ENCODE measurements around the gene RAP1GAP2.

RAP1GAP2 gene

DNA sequence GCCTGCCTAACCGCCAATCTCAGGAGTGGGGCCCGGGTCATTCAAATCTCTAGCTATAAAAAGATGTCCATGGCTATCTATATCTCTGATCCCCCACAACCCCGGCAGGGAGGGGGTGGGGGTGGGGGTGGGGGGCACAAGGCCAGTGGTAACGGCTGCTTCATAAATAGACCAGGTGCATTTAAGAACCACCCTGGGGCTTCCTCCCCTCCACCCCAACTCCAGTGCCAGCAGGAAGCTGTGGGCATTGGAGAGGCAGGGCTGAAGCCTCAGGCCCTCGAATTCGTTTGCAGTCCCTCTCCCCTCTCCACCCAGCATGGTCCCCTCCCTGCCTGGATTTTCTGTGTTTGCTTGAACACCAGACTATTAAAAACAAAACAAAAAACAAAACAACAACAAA lies 56.0 kb downstream of the RAP1GAP2 start:
- FAIRE-seq (no peak), DNase-seq (ENCODE audit: insufficient read length, low spot score) (no peak)

- DNase-seq (ENCODE audit: insufficient read length, low spot score) (no peak), FAIRE-seq (no peak)
These were observed 56.6 kb downstream of the RAP1GAP2 start for GRCh38 chr17:2852729-2853282.

GRCh38 chr17:2853283-2854142 lies 57.3 kb downstream of the RAP1GAP2 start:
- DNase-seq (ENCODE audit: insufficient read length, low spot score) (no peak), FAIRE-seq (no peak)

- DNase-seq (ENCODE audit: insufficient read length, low spot score) (no peak), FAIRE-seq (no peak)
These were observed 58.2 kb downstream of the RAP1GAP2 start for GRCh38 chr17:2854143-2855055.

GRCh38 chr17:2855063-2855600 lies 58.9 kb downstream of the RAP1GAP2 start:
- no peak for DNase-seq (ENCODE audit: insufficient read length, low spot score)
- FAIRE-seq, result no peak

DNA sequence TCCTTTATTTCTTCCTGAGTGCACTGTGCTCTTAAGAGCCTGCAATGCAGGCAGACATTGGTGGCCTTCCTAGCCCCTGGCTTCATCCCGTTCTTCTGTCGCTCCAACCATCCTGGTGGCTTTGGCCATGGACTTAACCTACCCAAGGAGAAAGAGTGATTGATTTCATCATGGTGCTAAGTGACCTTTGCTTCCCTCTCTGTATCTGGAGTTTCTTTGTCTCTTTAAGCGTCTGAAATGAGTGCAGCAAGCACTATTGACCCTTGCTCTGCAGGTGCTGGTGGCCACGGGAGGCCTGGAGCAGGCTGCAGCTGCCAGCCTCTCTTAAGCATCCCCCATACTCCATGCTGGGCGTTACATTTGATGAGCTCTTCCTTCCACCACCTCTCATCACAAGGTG lies 60.5 kb downstream of the RAP1GAP2 start:
- DNase-seq (ENCODE audit: insufficient read length, low spot score), result no peak
- no peak for FAIRE-seq

- no peak for DNase-seq (ENCODE audit: insufficient read length, low spot score)
- no peak for FAIRE-seq
These were observed 63.8 kb downstream of the RAP1GAP2 start for GRCh38 chr17:2860045-2860444.

DNA sequence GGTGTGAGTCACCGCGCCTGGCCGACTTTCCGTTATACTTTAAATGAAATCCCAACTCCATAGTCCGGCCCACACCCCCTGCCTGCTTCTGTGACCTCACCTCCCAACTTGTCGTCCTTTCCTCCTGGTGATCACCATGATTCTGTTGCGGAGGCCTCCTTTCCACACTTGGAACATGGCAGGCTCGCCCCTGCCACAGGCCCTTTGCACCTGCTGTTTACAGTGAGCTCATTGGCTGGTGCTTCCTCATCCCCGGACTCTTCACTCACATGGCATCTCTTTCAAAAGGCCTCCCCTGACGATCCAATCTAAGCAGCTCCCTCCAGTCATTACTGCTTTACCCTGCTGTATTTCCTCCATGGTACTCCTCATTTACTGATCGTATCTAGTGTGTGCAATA lies 64.6 kb downstream of the RAP1GAP2 start:
- FAIRE-seq, result no peak

GRCh38 chr17:2862197-2862596 lies 66.0 kb downstream of the RAP1GAP2 start:
- FAIRE-seq (no peak), DNase-seq (ENCODE audit: insufficient read length, low spot score) (no peak)

More for the DNA sequence above, 64.6 kb downstream of the RAP1GAP2 start:
- DNase-seq (ENCODE audit: insufficient read length, low spot score), result no peak

- no peak for FAIRE-seq
- DNase-seq (ENCODE audit: insufficient read length, low spot score), result no peak
These were observed 67.0 kb downstream of the RAP1GAP2 start for GRCh38 chr17:2863204-2863603.

DNA sequence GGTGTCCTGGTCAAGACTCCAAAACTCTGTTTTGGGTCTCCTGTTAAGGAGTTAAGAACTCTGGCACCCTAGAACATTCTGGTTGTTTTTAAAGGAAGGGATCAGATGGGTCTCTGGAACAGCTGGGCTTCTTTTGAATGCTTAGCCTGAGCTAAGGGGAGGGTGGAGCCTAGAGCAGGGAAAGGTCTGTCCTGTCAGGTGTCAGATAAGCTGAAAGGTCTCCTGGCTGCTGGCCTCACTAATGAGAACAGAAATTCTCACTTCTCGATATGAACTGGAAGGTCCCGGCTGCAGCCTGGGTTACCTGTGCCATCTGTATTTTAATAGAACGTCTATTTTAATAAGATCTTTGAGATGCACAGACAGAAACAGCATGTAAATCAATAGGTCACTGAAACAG lies 69.0 kb downstream of the RAP1GAP2 start:
- DNase-seq (ENCODE audit: insufficient read length, low spot score) (no peak), FAIRE-seq (no peak)

GRCh38 chr17:2867441-2868424 lies 71.5 kb downstream of the RAP1GAP2 start:
- FAIRE-seq (no peak), DNase-seq (ENCODE audit: insufficient read length, low spot score) (no peak)

GRCh38 chr17:2869604-2870003 lies 73.4 kb downstream of the RAP1GAP2 start:
- FAIRE-seq (no peak), DNase-seq (ENCODE audit: insufficient read length, low spot score) (no peak)

- no peak for FAIRE-seq
- DNase-seq (ENCODE audit: insufficient read length, low spot score), result no peak
These were observed 75.0 kb downstream of the RAP1GAP2 start for GRCh38 chr17:2871205-2871604.

DNA sequence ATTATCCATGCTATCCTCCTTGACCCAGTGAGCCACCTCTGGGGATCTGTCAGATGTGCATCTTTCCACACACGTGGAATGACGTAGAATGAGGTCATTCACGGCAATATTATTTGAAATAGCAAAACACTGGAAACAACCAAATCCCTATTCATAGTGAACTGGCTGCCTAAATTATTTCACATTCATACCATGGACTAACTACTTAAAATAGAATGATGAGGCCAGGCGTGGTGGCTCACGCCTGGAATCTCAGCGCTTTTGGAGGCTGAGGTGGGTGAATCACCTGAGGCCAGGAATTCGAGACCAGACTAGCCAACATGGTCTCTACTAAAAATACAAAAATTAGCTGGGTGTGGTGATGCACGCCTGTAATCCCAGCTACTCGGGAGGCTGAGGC lies 75.5 kb downstream of the RAP1GAP2 start:
- FAIRE-seq, result no peak
- DNase-seq (ENCODE audit: insufficient read length, low spot score), result no peak

- DNase-seq (ENCODE audit: insufficient read length, low spot score), result no peak
- no peak for FAIRE-seq
These were observed 76.0 kb downstream of the RAP1GAP2 start for GRCh38 chr17:2872282-2872681.

GRCh38 chr17:2874189-2874686 lies 78.0 kb downstream of the RAP1GAP2 start:
- DNase-seq (ENCODE audit: insufficient read length, low spot score), result no peak
- FAIRE-seq, result no peak

GRCh38 chr17:2875608-2876007 lies 79.4 kb downstream of the RAP1GAP2 start:
- DNase-seq (ENCODE audit: insufficient read length, low spot score) (no peak), FAIRE-seq (no peak)

DNA sequence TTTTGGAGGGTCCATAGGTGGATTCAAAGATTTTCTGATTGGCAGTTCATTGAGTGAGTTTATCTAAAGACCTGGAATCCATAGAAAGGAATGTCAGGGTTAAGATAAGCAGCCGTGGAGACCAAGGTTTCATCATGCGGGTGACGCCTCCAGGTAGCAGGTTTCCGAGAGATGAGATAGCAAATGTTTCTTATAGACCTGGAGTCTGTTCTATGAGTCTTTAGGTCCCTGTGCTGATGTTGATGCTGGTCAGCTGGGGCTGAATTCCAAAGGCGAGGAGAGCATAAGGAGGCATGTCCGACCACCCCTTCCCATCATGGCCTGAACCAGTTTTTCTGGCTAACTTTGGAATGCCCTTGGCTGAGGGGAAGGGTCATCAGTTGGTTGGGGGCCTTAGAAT lies 80.2 kb downstream of the RAP1GAP2 start:
- FAIRE-seq (no peak), DNase-seq (ENCODE audit: insufficient read length, low spot score) (no peak)

Data from GM19239 (cell line).